ENCODE results near the gene GPR15.
A peak's percentile ranks its signal among the peaks of the same experiment; 100 is the strongest.

The GPR15 gene

DNA sequence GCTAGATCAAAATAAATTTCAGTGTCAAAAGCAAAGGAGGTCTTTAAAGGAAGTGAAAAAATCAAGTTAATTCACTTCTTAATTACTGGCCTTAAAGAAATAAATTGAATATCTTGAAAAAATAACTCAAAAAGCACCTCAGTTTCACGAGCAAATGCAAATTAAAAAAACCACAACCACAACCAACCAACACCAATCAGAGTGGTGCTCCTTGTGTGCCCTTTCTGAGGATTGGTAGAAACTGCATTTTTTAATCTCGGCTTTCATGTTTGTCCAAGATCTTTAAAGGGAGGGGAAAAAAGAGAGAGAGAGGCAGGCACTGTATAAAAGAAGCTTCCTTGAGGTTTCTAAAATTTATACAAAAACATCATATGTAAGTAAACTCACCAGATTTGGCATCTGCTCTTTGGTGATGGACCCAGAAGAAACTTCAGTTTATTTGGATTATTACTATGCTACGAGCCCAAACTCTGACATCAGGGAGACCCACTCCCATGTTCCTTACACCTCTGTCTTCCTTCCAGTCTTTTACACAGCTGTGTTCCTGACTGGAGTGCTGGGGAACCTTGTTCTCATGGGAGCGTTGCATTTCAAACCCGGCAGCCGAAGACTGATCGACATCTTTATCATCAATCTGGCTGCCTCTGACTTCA, at the start of gene GPR15:
GPR15 (plus strand) TSS at position 357 of the 653 bp plus-strand sequence; CDS start at position 413, 56 bp downstream.
- DNase-seq (ENCODE audit: low read depth): no peak

DNA sequence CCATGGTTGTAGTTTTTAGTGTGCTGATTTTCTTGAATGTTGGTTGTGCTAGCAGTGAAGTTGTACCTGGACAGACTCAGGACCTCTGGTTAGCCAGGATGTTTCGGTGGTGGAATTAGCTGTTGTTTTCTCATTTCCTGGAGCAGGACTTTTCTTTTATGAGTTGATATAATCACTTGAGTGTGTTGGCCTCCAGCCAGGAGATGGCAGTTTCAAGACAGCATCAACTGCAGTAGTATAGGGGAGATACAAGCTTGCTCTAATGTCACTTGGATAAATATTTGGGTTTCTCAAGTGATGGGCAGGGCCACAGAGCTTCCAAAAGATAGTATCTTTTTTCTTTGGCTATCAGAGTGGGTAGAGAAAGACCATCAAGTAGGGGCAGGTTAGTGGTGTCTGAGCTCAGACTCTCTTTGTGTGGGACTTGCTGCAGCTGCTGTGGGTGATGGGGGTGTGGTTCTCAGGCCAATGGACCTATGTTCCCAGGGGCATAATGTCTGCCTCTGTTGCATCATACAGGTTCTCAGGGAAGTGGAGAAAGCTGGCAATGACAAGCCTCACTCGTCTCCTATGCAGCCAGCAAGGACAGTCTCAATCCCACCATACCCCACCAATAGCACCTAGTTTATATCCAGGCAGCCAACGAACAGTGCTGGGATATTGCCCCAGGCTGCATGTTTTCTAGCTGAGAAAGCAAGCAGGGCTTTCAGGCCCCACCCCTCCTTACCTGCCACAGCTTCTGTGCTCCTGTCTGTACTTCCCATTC, 48.9 kb upstream of the GPR15 start:
- no peak for DNase-seq (ENCODE audit: low read depth)

DNA sequence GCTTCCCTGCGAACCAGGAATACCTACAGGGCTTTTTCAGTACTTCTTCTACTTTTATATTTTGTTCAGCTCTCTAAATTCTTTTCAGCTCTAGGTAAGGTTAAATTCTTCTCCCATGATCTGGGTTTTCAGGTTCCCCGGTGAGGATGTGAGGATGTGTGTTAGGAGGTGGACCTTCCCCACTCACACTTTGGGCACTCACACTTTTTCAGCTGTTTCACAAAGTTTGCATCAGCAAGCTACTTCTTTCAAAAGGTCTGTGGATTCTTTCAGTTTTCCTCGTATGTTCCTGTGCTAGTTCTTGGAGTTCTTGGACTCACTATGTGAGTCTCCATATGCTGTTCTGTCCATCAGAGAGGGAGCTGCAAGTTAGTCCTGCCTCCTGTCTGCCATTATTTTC, 48.2 kb upstream of the GPR15 start:
- no peak for DNase-seq (ENCODE audit: low read depth)

DNA sequence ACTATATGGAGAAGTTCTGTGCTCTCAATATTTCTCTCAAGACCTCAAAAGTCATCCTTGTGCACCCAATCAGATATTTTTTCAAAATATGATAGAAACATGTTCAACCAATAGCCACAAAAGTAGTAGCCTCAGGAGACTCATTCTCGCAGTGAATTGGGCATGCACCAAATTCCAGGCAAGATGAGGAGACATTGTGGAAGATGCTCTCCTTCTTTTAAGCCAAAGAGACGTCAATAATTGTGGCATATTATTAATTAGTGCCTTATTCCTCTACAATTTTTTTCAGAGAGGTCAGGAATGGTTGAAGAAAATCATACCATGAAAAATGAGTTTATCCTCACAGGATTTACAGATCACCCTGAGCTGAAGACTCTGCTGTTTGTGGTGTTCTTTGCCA, 34.4 kb upstream of the GPR15 start, which contains the start of gene OR5K2:
OR5K2 (plus strand) TSS at position 301 of the 400 bp plus-strand sequence; CDS start at position 301, 0 bp downstream.
- no peak for DNase-seq (ENCODE audit: low read depth)

DNA sequence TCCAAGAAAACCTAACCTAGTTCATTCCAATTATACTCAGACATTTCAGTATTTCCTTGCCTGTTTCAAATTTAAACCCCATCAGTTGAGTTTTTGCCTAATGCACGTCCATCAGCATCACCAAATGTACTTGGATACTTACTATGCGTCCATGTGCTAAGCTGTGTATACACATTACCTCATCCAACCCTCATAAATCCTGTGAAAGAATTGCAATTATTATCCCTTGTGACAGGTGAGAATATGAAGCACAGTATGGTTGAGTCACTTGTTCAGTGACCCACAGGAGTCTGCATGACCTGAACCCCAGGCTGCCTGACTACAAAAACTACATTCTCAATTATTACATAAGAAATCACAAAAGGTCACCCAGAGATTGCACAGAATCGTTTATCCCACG, 31.8 kb upstream of the GPR15 start:
- no peak for DNase-seq (ENCODE audit: low read depth)

DNA sequence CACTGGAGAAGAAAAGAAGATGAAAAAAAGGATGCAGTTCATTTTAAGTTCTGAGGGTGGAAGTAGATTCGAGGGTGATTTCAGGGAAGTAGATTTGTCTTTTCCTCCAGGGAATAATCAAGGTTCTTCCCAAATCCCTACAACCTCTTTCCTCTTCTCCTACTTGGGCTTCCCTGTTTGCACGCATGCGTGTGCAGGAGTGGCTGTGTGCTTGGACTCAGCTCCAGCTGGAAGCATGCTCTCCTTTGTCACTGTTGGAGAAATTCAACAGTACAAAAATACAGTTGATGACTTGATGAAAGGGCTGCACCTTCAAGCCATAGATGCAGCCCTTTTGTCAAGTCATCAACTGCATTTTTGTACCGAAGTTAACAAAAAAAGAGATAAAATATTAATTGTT, 30.5 kb upstream of the GPR15 start:
- no peak for DNase-seq (ENCODE audit: low read depth)

DNA sequence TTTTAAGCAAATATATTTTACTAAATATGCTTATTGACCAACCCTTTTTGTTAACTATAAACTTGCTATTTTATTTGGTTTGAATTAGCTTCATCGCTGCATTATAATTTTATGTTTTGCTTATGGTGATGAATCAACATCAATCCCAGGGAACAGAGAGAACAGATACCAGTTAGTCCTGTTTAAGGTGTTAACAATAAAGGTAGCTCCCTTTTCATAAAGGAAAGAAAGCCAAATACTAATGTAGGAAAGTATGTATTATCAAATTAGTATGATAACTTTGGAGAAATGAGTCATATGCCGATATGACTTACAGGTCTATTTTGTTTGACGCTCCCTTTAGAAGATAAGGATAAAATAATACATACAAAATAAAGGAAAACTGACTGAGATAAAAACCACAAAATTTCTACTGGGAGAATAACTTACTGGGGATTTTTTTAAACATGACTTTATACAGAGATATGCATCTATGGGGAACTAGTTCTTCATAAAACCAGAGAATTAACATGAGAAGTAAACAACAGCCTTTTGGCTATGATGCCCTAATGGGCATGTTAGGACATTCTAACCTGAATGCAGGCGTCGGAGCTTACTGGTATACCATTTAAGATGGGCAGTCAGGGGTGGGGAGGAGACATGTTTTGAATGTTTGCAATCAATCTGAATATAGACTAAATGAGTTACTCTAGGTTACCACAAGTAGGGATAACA, 29.8 kb upstream of the GPR15 start:
- no peak for DNase-seq (ENCODE audit: low read depth)

DNA sequence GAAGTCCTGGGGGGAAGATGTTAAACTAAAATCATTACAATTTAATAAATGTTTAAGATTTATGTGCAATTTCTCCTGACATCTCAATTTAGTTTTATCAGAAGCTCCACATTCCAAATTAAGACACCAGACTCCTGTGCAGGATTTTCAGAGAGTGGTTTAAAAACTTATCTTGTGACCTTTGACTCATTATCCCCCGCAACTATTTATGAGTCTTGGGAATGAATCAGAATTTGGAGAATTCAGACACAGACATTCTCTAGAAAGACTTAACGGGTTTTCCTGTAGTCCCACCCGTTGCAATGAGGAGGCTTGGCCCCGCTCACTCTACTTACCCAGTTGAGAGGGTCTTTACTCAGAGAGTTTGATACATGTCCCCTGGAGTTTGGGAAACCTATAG, 27.2 kb upstream of the GPR15 start:
- DNase-seq (ENCODE audit: low read depth): no peak

DNA sequence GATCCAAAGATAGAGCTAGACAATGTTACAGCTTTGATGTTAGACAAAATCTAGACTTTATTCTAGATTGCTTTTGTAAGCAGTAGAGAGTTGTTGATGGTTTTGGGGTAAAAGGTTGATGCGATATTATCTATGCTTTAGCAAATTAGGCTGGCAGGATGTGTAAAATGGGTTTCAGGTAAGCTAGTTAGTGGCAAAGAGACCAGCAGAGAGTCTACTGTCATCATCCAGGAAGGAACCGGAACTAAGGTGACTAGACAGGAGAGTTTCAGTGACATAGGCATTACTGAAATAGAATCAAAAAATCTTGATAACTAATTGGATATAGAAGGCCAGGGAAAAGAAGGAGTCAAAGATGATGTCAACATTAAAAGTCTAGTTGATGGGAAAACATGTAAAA, 23.2 kb upstream of the GPR15 start:
- no peak for DNase-seq (ENCODE audit: low read depth)

DNA sequence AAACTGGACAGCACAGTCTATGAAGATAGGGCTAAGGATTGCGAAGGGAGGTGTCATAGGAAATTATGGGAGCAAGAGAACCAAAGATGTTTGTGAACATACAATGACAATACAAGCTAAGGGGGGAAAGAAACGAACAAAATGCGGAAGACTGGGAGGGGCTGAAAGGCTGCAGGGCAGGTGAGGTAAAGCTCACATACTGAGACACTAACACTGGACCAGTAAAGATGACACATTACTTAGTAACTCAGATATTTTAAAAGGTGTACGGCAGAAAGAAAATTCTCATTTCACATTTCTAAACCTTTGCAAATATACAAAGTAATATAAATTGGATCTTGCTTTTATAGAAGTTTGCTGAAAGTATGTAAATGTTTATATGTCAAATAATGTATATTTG, 19.2 kb upstream of the GPR15 start:
- DNase-seq (ENCODE audit: low read depth): no peak

DNA sequence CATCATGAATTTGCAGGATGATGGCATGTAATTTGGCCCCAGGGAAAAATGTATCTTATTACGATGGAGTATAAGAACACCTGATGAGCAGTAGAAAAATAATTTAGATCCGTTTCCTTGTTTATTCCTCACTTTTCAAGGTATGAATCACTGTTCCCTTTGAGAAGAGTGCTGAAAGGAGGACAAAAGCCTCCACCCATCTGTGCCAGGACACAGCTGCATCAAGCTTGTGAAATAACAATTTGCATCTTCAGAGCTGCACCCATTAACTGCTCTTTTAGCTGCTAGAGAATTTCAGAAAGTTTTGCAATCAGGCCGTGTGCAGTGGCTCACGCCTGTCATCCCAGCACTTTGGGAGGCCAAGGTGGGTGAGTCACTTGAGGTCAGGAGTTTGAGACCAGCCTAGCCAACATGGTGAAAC, 18.7 kb upstream of the GPR15 start:
- DNase-seq (ENCODE audit: low read depth): peak; percentile 25

DNA sequence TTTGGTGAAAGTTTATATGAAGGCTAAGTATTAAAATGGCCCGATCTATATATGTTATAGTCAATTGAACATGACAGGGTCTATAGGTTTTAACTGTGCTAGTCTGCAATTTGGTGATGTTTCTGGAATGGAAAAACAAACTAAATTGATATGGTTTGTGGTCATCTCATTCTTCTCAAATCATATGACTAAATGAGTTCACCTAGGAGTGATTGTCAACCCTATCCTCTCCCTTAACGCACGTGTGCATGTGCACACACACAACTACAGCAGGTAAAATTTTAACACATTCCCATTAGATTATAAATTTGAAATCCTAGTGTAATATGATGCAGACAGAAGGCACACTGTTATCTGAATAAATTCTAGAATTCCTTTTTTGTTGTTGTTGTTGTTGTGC, 18.0 kb upstream of the GPR15 start:
- no peak for DNase-seq (ENCODE audit: low read depth)

DNA sequence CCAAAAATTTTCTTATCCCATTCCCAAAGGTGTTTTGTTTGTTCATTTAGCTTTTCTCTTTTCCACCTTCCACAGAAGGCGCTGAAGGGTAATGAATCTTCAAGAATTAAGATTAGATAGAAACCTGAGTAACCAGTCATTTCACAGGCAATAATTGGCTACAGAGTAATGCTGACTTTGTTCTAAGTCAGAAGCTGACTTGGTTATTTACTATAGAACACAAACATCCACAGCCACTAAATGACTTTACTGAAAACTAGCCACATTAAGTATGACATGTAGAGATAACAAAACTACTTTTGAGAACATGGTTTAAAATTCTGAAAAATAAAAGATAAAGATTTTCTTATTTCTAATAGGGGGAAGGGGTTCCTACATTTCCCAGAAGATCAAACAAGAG, 16.8 kb upstream of the GPR15 start:
- DNase-seq (ENCODE audit: low read depth): no peak

DNA sequence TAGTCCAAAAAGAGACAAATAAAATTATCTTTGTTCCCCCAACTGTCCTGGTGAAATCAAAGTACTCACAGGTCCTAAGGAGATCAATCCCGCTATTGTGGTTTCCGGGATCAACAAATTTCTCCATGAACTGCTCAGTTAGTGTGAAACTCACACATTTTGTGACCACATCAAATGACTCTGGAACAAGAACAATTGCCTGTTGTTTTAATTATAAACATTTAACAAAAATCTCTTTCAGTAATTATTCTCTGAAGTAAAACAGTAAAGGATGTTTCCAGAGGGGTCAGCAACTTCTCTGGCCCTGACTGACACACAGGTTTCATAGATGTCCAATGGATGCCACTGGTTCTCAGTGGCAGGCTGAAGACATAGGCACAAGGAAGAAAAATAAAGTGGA, 13.0 kb upstream of the GPR15 start:
- no peak for DNase-seq (ENCODE audit: low read depth)

DNA sequence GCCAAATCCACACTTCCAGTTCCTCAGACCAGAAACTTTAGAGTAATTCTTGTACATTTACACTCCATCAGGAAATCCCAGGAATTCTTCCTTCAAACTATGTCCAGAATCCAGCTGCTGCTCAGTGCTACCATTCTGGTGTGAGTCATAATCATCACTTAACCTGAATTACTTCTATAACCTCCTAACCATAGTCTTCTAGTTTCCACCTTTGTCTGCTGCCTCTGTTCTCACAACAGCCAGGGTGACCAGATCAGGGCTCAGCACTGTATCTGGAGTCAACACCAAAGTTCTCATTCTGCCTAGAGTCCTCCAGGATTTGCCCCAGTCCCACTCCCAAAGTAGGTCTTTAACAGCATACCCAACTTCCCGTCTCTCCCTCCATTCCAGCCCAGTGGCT, 12.4 kb upstream of the GPR15 start:
- DNase-seq (ENCODE audit: low read depth): no peak

DNA sequence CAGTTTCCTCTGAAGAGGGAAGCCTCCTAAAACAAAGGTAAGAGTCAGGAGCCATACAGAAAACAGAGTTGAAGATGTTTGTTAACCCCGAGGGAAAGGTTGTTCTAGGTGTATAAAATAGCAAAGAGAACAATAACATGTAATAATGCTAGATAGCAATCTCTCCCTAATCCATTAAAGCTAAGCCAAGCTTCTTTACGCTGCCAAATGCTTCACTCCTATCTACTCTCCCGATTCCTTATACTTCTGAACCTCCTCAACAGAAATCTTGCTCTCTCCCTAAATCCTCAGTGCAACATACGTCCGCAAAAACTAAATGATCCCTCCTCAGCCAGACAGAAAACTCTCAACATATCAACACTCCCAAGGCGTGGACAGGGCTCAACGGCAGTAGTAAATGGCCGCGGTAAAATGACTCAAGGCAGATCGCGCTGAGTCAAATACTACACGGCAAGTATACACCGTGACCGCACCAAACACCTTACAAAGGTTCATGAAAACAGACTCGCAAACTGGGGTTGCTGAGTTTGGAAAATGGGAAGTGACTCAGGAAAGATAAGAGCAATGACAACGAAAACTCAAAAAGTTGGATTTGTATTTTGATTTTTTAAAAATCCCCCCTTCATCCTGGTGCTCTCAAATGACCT, 9.8 kb upstream of the GPR15 start:
- peak; percentile 50 for DNase-seq (ENCODE audit: low read depth)

DNA sequence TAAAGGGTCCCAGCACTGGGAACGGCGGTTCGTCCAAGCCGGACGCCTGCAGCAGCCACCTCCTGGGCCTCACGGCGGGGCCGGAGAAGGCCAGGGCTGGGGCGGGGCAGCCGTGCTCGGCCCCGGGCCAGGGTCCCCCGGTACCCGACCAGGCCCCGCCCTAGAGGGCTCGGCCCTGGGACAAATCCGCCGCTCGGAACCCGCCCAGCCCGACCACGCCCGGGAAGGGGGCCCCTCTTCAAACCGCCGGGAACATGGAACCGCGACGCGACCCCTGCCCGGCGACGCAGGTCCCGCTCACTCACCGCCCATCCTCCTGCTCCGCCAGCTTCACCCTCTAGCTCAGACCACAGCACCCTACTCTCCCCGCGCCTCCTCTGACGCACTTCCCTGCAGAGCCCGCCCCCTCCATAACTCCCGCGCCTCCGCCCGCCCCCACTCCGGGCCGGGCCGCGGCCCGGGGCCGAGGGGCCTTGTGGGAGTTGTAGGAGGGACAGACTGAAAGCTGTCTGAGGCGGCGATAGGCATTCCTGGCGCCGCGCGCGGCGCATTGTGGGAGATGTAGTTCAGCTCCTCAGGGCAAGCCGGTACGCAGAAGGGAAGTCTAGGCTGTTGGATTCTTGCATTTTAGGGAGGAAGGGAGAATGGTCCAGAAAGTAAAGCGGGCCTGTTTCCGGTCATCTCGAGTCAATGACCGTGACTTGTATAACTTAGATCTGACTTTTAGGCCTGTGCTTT, 9.1 kb upstream of the GPR15 start, which contains the start of gene CLDND1:
CLDND1 (minus strand) TSS at position 359 of the 738 bp plus-strand sequence. CDS start 1,478 bp downstream, outside the sequence.
- peak; percentile 94 for DNase-seq (ENCODE audit: low read depth)

DNA sequence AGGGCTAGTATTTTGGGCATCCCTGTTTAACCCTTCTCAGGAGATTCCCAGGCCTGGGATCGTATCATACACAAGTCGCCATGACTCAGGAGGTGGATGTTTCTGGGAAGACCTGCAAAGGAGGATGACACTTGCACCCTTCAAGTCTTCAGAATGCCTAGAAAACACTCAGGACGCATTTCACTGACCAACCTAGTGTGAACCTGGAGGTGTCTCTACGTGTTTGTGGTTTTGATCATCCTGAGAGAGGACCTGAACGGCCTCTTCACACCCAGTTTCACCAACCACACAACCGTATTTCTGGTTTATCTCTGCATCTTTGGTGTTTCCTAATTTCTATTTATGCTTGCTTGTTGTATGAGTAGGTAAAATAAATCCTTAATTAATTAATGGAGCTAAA, 6.3 kb upstream of the GPR15 start:
- no peak for DNase-seq (ENCODE audit: low read depth)

DNA sequence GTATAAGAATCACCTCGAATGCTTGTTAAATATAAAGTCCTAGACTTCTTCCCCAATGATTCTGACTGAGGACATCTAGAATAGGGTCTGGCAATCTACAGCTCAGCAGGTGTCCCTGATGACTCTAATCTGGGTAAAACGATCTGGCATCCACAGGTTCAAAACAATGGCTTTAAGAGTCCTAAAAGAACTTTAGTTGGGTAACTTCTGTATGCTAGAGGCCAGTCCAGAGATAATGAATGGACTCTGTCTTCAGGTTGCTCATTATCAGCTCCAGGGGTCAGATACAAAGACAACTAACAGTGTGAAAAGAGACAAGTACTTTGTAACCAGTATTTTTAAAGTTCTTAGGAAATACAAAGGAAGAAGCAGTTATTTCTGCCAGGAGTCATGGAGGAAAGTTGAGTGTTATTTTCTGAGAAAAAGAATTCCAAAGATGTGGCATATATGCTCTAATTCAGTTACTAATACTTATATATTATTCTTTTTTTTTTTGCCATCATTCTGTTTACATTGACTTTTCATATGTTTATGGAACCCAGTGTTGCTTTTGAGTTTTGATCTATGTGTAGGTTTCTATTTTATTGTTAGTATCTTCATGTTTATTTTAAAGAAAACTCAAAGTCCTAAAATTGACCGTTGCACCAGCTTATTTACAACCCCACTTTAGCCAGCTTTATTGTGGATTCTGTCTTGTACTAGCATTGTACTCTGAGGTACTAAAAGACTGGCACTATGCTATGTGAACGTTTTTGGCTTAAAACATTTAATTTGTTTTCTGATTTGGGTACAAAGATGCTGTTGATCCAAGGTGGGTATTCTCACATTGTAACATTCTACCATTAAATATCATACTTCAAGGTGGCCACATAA, 3.1 kb upstream of the GPR15 start:
- DNase-seq (ENCODE audit: low read depth): no peak

DNA sequence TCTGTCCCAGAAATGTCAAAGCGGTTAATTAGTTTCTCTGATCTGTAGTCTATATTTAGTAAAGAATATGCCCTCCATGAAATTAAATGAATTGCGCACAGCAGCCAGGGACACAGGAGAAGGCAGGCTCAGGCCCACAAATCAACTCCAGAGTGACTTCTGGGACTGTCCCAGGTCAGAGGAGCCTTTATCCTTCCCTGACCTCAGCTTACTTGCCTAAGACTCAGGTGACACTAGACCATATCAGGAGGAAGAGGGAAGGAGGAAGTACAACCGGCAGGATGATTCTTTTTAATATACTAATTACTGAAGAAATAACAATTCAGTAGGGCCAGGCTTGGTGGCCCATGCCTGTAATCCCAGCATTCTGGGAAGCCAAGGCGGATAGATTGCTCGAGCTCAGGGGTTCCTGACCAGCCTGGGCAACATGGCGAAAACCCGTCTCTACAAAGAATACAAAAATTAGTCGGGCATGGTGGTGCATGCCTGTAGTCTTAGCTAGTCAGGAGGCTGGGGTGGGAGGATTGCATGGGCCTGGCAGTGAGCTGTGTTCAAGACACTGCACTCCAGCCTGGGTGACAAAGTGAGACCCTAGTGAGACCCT, 1.8 kb upstream of the GPR15 start:
- DNase-seq (ENCODE audit: low read depth): no peak
